Activated CD4-positive, alpha-beta T cell treated with anti-CD3 and anti-CD28 coated beads for 36 hours (primary cell): ENCODE results near the gene CFAP61. TPM values are rescaled to one million over a fixed set of nuclear protein-coding genes. Genes with fewer than 3 reads are reported as not detected.

ENCODE experiments used
- ATAC-seq: fragments of 200-7000 bp; cut with Tn5 transposase; one replicate; pipeline ENCODE4 v1.10.0; 2021; ENCODE audit warnings: mild to moderate bottlenecking, moderate library complexity
- CTCF ChIA-PET: fragments of 350-600 bp; sonication (Branson Sonifier 250); formaldehyde crosslinking; loops from one replicate; lab custom pipeline; 2021; ENCODE audit warnings: antibody characterized with exemption; lab: Charles Lee
- POLR2A ChIA-PET: fragments of 350-600 bp; sonication (Branson Sonifier 250); formaldehyde crosslinking; loops from one replicate; lab custom pipeline; 2021; ENCODE audit warnings: antibody characterized with exemption, inconsistent platforms; lab: Charles Lee
- DNase-seq: peaks from one replicate; pipeline ENCODE4 v3.0.0-alpha.2; 2020
- H3K27ac Mint-ChIP-seq: one replicate; pipeline ENCODE4 v1.8.0; 2021; ENCODE audit warnings: mixed read lengths
- H3K27me3 Mint-ChIP-seq: one replicate; pipeline ENCODE4 v1.8.0; 2021; ENCODE audit warnings: mixed read lengths
- H3K36me3 Mint-ChIP-seq: one replicate; pipeline ENCODE4 v1.8.0; 2021; ENCODE audit warnings: low read depth, mixed read lengths
- H3K4me1 Mint-ChIP-seq: one replicate; pipeline ENCODE4 v1.8.0; 2021; ENCODE audit warnings: mixed read lengths
- H3K4me3 Mint-ChIP-seq: one replicate; pipeline ENCODE4 v1.8.0; 2021; ENCODE audit warnings: mild to moderate bottlenecking, moderate library complexity, mixed read lengths
- H3K9me3 Mint-ChIP-seq: one replicate; pipeline ENCODE4 v1.8.0; 2021; ENCODE audit warnings: low read depth, mixed read lengths
- intact Hi-C, 2 experiments: fragments of 100-400 bp; cut with DNase I in 1 of 2; cut with micrococcal nuclease in 1 of 2; formaldehyde crosslinking; loops; one replicate each; pipeline versions ENCODE4 v1.14.2 to v1.15.1; 2022 to 2024; cut with DNase I, micrococcal nuclease
- total RNA-seq, 2 experiments: library from RNA; stranded (reverse); gene quantifications; one replicate each; pipeline ENCODE4 v1.2.3, GENCODE V29; 2021

Gene CFAP61
- total RNA-seq, 2 experiments from 2014 or later = 0.39 to 0.51 TPM

DNA sequence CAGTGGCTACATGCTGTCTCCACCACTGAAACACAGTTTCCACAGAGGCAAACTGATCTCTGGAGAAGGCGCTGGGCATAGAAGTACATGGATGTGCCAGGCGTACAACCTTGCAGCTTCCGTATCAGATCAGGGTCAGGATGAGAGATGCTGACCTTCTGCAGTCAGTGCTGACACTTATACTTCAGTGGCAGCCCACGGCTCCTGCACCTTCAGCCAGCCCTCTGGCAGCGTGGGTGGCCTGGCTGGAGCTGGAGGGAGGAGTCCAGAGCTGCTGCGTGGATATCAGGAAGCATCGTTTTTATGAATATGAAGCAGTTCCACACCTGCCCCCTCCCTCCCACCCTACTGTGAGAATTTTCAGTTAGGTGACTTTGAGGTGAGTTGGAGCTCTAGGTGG lies 149.3 kb downstream of the CFAP61 start:
- CTCF ChIA-PET = no interaction called here
- DNase-seq = no peak
- ATAC-seq = no peak
- intact Hi-C loops = no loop called here
- no peaks in the 10 kb centered on the region for H3K4me1 Mint-ChIP-seq
- peaks cover 12% of the 10 kb centered on the region for H3K27me3 Mint-ChIP-seq
- POLR2A ChIA-PET = no interaction called here
- H3K9me3 Mint-ChIP-seq = no peaks in the 10 kb centered on the region
- H3K4me3 Mint-ChIP-seq = no peak overlapping the region
- H3K27ac Mint-ChIP-seq = no peak overlapping the region
- H3K36me3 Mint-ChIP-seq = no peaks in the 10 kb centered on the region

DNA sequence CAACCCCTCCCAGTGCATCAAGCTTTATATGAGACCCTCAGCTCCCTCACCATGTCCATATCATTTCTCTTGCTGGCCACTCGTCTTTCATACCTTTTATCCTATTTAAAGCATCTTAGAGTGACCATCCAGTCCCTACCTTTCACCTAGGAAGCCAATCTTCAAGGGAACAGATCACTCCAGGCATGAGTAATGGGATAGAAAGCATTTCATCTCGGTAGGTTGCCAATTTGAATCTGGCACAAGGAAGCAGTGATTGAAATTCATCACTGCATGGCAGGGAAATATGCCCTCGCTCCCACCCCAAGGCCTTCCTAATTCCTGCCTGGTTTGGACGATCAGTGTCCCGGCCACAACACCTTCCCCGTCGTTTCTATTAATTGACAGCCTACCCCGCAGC lies 150.4 kb downstream of the CFAP61 start:
- no peak overlapping the region for H3K27ac Mint-ChIP-seq
- intact Hi-C loops = no loop called here
- ChIA-PET CTCF (no interaction called here), POLR2A (no interaction called here)
- no peaks in the 10 kb centered on the region for H3K36me3 Mint-ChIP-seq
- H3K27me3 Mint-ChIP-seq = peaks cover 9% of the 10 kb centered on the region
- no peaks in the 10 kb centered on the region for H3K4me1 Mint-ChIP-seq
- no peaks in the 10 kb centered on the region for H3K9me3 Mint-ChIP-seq
- ATAC-seq (no peak), DNase-seq (no peak)
- H3K4me3 Mint-ChIP-seq = no peak overlapping the region

DNA sequence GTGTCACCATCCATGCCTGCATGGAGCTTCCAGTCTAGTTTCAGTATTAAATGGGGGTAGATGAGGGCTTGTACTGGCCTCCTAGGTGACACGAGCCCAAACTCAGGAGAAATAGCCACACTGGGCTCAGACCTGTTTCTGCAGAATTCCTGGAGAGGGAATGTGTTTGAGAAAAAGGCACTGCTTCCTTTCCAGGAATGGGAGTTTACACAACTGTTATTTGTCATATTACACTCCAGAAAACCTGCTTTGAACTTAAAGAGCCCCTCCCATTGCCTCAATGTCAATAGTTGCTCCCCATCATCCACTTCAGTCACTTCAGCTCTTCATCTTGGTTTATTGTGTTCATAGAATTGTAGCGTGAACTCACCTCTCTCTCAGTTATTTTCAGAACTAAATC lies 151.5 kb downstream of the CFAP61 start:
- H3K9me3 Mint-ChIP-seq = no peaks in the 10 kb centered on the region
- H3K27ac Mint-ChIP-seq = no peak overlapping the region
- POLR2A ChIA-PET = no interaction called here

DNA sequence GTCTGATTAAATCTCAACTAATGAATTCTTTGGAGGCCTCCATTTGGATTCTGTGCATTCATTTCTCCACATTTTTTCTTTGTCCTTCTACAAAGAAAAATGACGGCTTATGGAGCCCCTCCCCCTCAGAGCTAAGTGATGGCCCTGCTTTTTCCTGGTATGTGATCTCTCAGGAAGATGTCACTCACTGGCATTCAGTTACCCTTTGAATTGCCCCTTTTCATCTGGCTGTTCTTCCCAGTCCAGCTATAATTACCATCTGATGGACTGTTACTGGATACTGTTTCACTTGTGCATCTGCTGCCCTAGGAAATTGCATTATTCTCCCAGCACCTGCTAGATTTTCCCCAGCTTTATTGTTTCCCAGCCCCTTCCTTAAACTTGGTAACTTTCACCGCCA lies 151.9 kb downstream of the CFAP61 start:
- Mint-ChIP-seq H3K9me3 (no peaks in the 10 kb centered on the region), H3K4me3 (no peak overlapping the region), H3K36me3 (no peaks in the 10 kb centered on the region), H3K27me3 (peaks cover 6% of the 10 kb centered on the region), H3K4me1 (no peaks in the 10 kb centered on the region), H3K27ac (no peak overlapping the region)
- ATAC-seq = no peak
- POLR2A ChIA-PET = no interaction called here
- no peak for DNase-seq
- CTCF ChIA-PET = interaction anchor here (0.7 to 1.1 kb wide), 2 partner anchors 50 to 447 kb away, joined by 3 to 5 read pairs; no protein-coding TSS in a partner anchor
- intact Hi-C loops = no loop called here

More for the DNA sequence above, 151.5 kb downstream of the CFAP61 start:
- H3K4me3 Mint-ChIP-seq = no peak overlapping the region
- no peak for ATAC-seq
- CTCF ChIA-PET = interaction anchor here (1.1 kb wide), 1 partner anchor 49 kb away, joined by 5 read pairs; no protein-coding TSS in a partner anchor
- H3K36me3 Mint-ChIP-seq = no peaks in the 10 kb centered on the region
- no peaks in the 10 kb centered on the region for H3K4me1 Mint-ChIP-seq
- intact Hi-C loops = no loop called here
- peaks cover 8% of the 10 kb centered on the region for H3K27me3 Mint-ChIP-seq
- no peak for DNase-seq

DNA sequence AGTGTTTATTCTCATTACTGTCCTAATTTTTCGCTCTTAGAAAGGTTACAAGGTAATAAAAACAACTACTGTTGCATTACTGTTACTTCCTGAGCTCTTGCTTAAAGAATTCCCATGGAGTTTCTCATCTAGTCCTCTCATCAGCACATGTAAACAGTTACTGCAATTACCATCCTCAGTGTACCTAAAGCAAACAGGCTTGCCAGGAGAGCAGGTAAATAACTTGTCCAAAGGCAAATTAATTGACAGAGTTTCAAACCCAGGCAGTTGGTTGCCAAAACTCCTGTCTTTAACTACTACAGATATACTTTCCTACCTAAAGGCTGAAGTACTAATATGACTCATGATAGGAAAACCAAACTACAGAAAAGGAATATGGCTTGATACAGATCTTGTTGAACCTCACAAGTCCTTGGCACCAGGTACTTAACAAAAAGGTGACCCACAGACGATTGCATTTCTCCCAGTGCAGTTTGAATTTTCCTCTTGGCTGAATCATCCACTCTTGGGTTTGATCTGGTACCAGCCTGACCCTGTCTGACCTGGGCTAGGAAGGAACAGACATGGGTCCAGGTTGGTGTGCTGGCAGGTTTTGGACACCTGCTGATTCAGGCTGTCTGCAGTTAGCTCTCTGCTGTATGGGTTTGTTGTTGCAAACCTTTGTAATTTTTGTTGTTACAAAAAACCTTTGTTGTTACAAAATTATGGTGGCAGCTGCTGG lies 153.0 kb downstream of the CFAP61 start:
- POLR2A ChIA-PET = no interaction called here
- H3K9me3 Mint-ChIP-seq = no peaks in the 10 kb centered on the region
- H3K36me3 Mint-ChIP-seq = no peaks in the 10 kb centered on the region
- CTCF ChIA-PET = no interaction called here
- ATAC-seq (no peak), DNase-seq (no peak)
- no peak overlapping the region for H3K27ac Mint-ChIP-seq
- no peak overlapping the region for H3K4me3 Mint-ChIP-seq
- H3K27me3 Mint-ChIP-seq = peaks cover 5% of the 10 kb centered on the region
- intact Hi-C loops = no loop called here
- H3K4me1 Mint-ChIP-seq = no peaks in the 10 kb centered on the region

DNA sequence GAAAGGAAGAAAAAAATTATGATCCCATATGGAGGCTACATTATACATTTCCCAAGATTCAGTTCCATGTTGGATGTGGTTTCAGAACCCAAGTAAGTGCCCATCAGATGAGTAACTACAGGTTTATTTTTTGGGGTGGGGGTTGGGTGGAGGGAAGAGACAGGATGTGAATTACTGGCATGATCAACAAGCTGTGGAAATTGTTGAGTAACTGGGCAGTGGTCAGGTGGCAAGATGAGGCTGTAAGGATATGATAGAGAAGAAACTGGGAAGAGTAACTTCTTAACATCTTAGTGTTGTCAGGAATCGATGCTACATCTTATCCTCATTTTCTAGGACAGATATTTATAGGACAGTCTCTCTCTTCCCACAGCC lies 153.5 kb downstream of the CFAP61 start:
- intact Hi-C loops = no loop called here
- H3K4me3 Mint-ChIP-seq = no peak overlapping the region
- H3K27me3 Mint-ChIP-seq = peaks cover 5% of the 10 kb centered on the region
- H3K9me3 Mint-ChIP-seq = no peaks in the 10 kb centered on the region
- H3K36me3 Mint-ChIP-seq = no peaks in the 10 kb centered on the region
- CTCF ChIA-PET = no interaction called here
- H3K27ac Mint-ChIP-seq = no peak overlapping the region
- POLR2A ChIA-PET = interaction anchor here (0.6 kb wide), 1 partner anchor 141 kb away, joined by 3 read pairs; no protein-coding TSS in a partner anchor
- ATAC-seq (no peak), DNase-seq (no peak)
- H3K4me1 Mint-ChIP-seq = no peaks in the 10 kb centered on the region

DNA sequence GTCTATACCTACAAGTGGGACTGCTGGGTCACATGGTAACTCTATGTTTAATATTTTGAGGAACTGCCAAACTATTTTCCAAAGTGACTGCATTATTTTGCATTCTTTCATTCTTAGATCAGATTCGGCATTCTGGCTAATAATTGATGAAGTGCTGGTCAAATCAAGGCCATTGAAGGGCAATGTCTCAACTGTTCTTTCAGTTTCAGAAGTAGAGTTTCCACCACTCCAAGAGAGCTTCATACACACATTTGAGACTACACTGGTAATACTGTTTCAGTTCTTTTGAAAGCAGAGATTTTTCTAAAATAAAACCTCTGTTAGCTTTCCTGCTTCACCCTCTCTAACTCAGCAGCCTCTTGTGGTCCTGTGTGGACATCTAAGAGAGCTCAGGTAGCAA lies 154.5 kb downstream of the CFAP61 start:
- no peaks in the 10 kb centered on the region for H3K9me3 Mint-ChIP-seq
- ChIA-PET CTCF (no interaction called here), POLR2A (no interaction called here)
- H3K4me3 Mint-ChIP-seq = no peak overlapping the region
- no peaks in the 10 kb centered on the region for H3K4me1 Mint-ChIP-seq
- peaks cover 5% of the 10 kb centered on the region for H3K27me3 Mint-ChIP-seq
- DNase-seq = no peak
- H3K27ac Mint-ChIP-seq = no peak overlapping the region
- ATAC-seq = no peak
- intact Hi-C loops = no loop called here
- no peaks in the 10 kb centered on the region for H3K36me3 Mint-ChIP-seq

DNA sequence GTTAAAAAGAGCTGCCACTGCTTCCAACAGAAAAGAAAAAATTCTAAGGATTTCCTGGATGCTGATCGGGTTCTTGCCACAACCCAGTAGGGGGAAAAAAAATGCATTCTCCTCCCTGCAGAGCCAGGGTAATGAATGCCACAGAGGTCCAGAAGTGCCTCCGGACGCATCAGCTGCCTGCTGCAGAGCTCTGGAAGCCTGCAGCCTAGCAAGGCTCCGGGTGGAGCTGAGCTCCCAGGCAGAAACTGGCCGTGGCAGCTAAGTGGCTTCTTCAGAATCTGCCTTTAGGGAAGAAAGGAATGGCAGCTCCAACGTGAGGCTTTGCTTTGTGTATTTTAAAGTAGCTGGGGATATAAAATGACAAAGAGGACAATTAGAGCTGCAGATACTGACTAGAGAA lies 155.0 kb downstream of the CFAP61 start:
- no peak overlapping the region for H3K27ac Mint-ChIP-seq
- POLR2A ChIA-PET = no interaction called here
- CTCF ChIA-PET = no interaction called here

DNA sequence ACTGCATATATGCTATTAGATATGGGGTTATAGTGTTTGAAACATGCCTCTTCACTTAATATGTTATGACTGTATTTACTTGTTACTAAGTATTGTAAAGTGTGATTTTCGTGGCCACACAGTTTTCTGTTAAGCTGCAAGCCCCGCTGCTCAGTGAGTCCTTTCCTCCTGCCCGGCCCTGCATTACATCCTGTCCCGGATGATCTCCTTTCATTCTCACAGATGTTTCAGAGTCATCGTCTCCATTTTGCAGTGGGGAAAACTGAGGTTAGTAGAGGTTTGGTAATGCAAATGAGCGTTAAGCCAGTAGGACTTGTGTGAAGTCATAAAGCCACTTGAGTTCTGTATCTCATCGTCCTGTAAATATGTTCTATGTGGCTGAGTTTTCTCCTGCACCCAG lies 155.5 kb downstream of the CFAP61 start:
- DNase-seq (no peak), ATAC-seq (no peak)
- H3K36me3 Mint-ChIP-seq = no peaks in the 10 kb centered on the region
- peaks cover 5% of the 10 kb centered on the region for H3K27me3 Mint-ChIP-seq
- H3K4me3 Mint-ChIP-seq = no peak overlapping the region
- no peaks in the 10 kb centered on the region for H3K4me1 Mint-ChIP-seq
- ChIA-PET POLR2A (no interaction called here), CTCF (no interaction called here)
- no peaks in the 10 kb centered on the region for H3K9me3 Mint-ChIP-seq
- H3K27ac Mint-ChIP-seq = no peak overlapping the region
- intact Hi-C loops = no loop called here

More for the DNA sequence above, 155.0 kb downstream of the CFAP61 start:
- no peaks in the 10 kb centered on the region for H3K4me1 Mint-ChIP-seq
- H3K4me3 Mint-ChIP-seq = no peak overlapping the region
- ATAC-seq (no peak), DNase-seq (no peak)
- no peaks in the 10 kb centered on the region for H3K9me3 Mint-ChIP-seq
- no peaks in the 10 kb centered on the region for H3K36me3 Mint-ChIP-seq
- peaks cover 5% of the 10 kb centered on the region for H3K27me3 Mint-ChIP-seq
- intact Hi-C loops = no loop called here

DNA sequence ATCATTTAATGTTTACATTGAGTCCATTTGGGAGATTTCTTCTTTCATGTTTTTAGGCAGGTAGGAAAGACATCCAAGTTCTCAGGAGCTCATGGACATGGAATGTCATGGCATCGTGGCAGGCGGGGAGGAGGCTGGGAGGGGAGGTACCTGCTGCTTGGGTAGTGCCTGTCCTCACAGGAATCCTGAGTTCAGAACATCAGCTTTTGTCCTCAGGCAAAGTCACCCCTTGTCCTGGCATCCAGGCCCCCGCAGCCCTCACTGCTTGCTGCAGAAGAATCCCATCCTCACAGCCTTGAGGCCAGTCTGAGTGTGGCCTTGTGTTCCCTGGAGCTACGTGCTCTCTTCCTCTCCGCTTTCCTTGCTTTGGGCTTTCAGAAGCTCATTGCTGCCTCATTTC lies 157.4 kb downstream of the CFAP61 start:
- CTCF ChIA-PET = no interaction called here
- no peak overlapping the region for H3K4me3 Mint-ChIP-seq
- intact Hi-C loops = no loop called here
- H3K27me3 Mint-ChIP-seq = peaks cover 8% of the 10 kb centered on the region
- no peaks in the 10 kb centered on the region for H3K4me1 Mint-ChIP-seq
- POLR2A ChIA-PET = no interaction called here
- no peak for DNase-seq
- no peaks in the 10 kb centered on the region for H3K36me3 Mint-ChIP-seq
- no peak overlapping the region for H3K27ac Mint-ChIP-seq
- no peak for ATAC-seq
- no peaks in the 10 kb centered on the region for H3K9me3 Mint-ChIP-seq

DNA sequence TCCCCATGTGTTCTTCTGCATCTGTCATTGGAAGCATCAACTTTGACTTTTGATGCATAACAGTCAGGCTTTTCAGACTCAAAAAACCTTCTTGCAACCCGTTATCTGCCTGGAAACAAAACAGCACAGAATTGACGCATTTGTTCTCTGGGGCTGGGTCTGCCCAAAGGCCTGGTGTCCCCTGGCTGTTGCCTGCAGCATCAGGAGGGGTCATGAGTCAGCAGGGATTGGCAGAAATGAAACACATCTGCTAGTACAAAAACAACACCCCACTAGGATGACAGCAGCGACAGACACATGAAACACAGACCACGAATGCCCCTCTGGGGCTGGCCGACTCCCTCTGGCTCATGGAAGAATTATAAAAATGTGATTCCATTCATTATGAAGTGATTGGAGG lies 158.0 kb downstream of the CFAP61 start:
- H3K9me3 Mint-ChIP-seq = no peaks in the 10 kb centered on the region
- ChIA-PET CTCF (no interaction called here), POLR2A (no interaction called here)
- no peaks in the 10 kb centered on the region for H3K4me1 Mint-ChIP-seq
- intact Hi-C loops = no loop called here
- DNase-seq (no peak), ATAC-seq (no peak)
- no peak overlapping the region for H3K27ac Mint-ChIP-seq
- H3K4me3 Mint-ChIP-seq = no peak overlapping the region
- no peaks in the 10 kb centered on the region for H3K36me3 Mint-ChIP-seq
- H3K27me3 Mint-ChIP-seq = peaks cover 12% of the 10 kb centered on the region

DNA sequence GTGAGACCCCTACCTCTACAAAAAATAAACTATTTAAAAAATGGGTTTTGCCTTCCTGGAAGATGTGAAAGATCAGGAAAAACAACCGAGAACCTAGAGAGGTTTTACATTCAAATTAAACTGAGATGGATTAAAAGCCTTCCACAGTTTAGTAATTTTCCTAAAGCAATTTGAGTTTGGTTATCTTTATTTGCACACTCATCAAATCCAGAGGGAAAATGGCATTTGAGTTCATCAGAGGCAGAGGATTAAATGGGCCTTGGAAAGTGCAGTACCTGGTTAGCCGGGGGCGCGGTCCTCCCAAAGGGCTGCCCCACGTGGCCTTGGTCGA lies 158.6 kb downstream of the CFAP61 start:
- Mint-ChIP-seq H3K4me3 (no peak overlapping the region), H3K27ac (no peak overlapping the region)
- no peak for DNase-seq

More for the DNA sequence above, 158.6 kb downstream of the CFAP61 start:
- H3K27me3 Mint-ChIP-seq = peaks cover 13% of the 10 kb centered on the region
- ATAC-seq = no peak
- H3K4me1 Mint-ChIP-seq = no peaks in the 10 kb centered on the region
- H3K36me3 Mint-ChIP-seq = no peaks in the 10 kb centered on the region
- H3K9me3 Mint-ChIP-seq = no peaks in the 10 kb centered on the region
- ChIA-PET CTCF (interaction anchor here (0.6 kb wide), 1 partner anchor 42 kb away, joined by 4 read pairs; no protein-coding TSS in a partner anchor), POLR2A (no interaction called here)
- intact Hi-C loops = no loop called here
